ENCODE data around the gene FABP2.
"Not testable (repeated sequence)": the region's sequence is repeated elsewhere in the genome, so short reads cannot be mapped to it uniquely, and the experiment has no call there.

FABP2 gene

GRCh38 chr4:119321921-119322687 lies at the start of gene FABP2:
Gene FABP2 (minus strand): TSS chr4:119322138. CDS start chr4:119322102, 36 bp downstream.
- no peak for DNase-seq

- not testable (repeated sequence) for DNase-seq
These were observed 49.2 kb upstream of the FABP2 start for GRCh38 chr4:119370951-119371683.

GRCh38 chr4:119370392-119370791 lies 48.5 kb upstream of the FABP2 start:
- DNase-seq: not testable (repeated sequence)

- DNase-seq: not testable (repeated sequence)
These were observed 44.9 kb upstream of the FABP2 start for GRCh38 chr4:119366802-119367201.

GRCh38 chr4:119364203-119364602 lies 42.3 kb upstream of the FABP2 start:
- not testable (repeated sequence) for DNase-seq

GRCh38 chr4:119363372-119363771 lies 41.4 kb upstream of the FABP2 start:
- not testable (repeated sequence) for DNase-seq

- not testable (repeated sequence) for DNase-seq
These were observed 40.5 kb upstream of the FABP2 start for GRCh38 chr4:119362413-119362812.

GRCh38 chr4:119359873-119360272 lies 37.9 kb upstream of the FABP2 start:
- DNase-seq: not testable (repeated sequence)

GRCh38 chr4:119356796-119357195 lies 34.9 kb upstream of the FABP2 start:
- DNase-seq: not testable (repeated sequence)

GRCh38 chr4:119356041-119356440 lies 34.1 kb upstream of the FABP2 start:
- not testable (repeated sequence) for DNase-seq

GRCh38 chr4:119353364-119353763 lies 31.4 kb upstream of the FABP2 start:
- not testable (repeated sequence) for DNase-seq

- DNase-seq: not testable (repeated sequence)
These were observed 26.2 kb upstream of the FABP2 start for GRCh38 chr4:119348169-119348568.

- not testable (repeated sequence) for DNase-seq
These were observed 21.4 kb upstream of the FABP2 start for GRCh38 chr4:119343293-119343692.

- DNase-seq: not testable (repeated sequence)
These were observed 18.0 kb upstream of the FABP2 start for GRCh38 chr4:119339895-119340294.

GRCh38 chr4:119337010-119337409 lies 15.1 kb upstream of the FABP2 start:
- DNase-seq: no peak

- DNase-seq: not testable (repeated sequence)
These were observed 14.5 kb upstream of the FABP2 start for GRCh38 chr4:119336332-119336979.

- DNase-seq: no peak
These were observed 8.1 kb upstream of the FABP2 start for GRCh38 chr4:119329835-119330620.

- DNase-seq: no peak
These were observed 6.8 kb upstream of the FABP2 start for GRCh38 chr4:119328695-119329094.

- DNase-seq: no peak
These were observed 3.9 kb downstream of the FABP2 start for GRCh38 chr4:119317990-119318389.

- no peak for DNase-seq
These were observed 6.9 kb downstream of the FABP2 start for GRCh38 chr4:119315036-119315435.

- peak in 7 of 56 donors; percentile 0 to 33 (median 6) for DNase-seq
These were observed 7.6 kb downstream of the FABP2 start for GRCh38 chr4:119314356-119314755.
